IMR-90 (cell line): ENCODE results near the gene CPSF4L. TPM values are rescaled to one million over a fixed set of nuclear protein-coding genes. Genes with fewer than 3 reads are reported as not detected.

Experiments
- ATAC-seq: fragments of 200-7000 bp; cut with Tn5 transposase; 2 replicates; pipeline ENCODE4 v1.9.1; 2020; ENCODE audit warnings: low read depth, mild to moderate bottlenecking, moderate library complexity
- BruUV-seq: library from RNA; stranded (reverse); fragments of 400-500 nt; replicated peaks from 2 replicates; lab custom pipeline; 2021; lab: Mats Ljungman, UMichigan
- CTCF ChIA-PET: fragments of 300-600 bp; formaldehyde crosslinking; extraction: SDS; loops from one replicate; lab custom pipeline; 2021; ENCODE audit warnings: antibody characterized with exemption; lab: Yijun Ruan, JAX
- POLR2A ChIA-PET: fragments of 300-600 bp; sonication (Branson Sonifier 250); formaldehyde crosslinking; loops from one replicate; lab custom pipeline; 2022; ENCODE audit warnings: antibody characterized with exemption; ENCODE audit not compliant: unreplicated experiment; lab: Charles Lee
- DNase-seq: peaks from one replicate; pipeline ENCODE4 v3.0.0; 2013
- H2AFZ ChIP-seq: replicated peaks from 2 replicates; pipeline ENCODE3; 2013; ENCODE audit warnings: low read length, mild to moderate bottlenecking; ENCODE audit not compliant: poor library complexity
- H2AK5ac ChIP-seq: 2 replicates; pipeline ENCODE4 v1.6.1; 2013; ENCODE audit warnings: low read depth, low read length, inconsistent platforms
- H2AK9ac ChIP-seq: replicated peaks from 2 replicates; pipeline ENCODE3; 2013; ENCODE audit warnings: mild to moderate bottlenecking, low read depth, low read length, moderate library complexity; ENCODE audit not compliant: poor library complexity
- H2BK120ac ChIP-seq: 2 replicates; pipeline ENCODE4 v1.6.1; 2013; ENCODE audit warnings: low read depth, low read length, inconsistent platforms
- H2BK15ac ChIP-seq: 3 replicates; pipeline ENCODE4 v1.6.1; 2013; ENCODE audit warnings: low read depth, low read length, inconsistent platforms
- H2BK20ac ChIP-seq: 2 replicates; pipeline ENCODE4 v1.6.1; 2013; ENCODE audit warnings: low read depth, mild to moderate bottlenecking, inconsistent platforms, low read length, moderate library complexity
- H2BK5ac ChIP-seq: 2 replicates; pipeline ENCODE4 v1.6.1; 2013; ENCODE audit warnings: mild to moderate bottlenecking, low read depth, low read length, inconsistent platforms; ENCODE audit not compliant: poor library complexity, severe bottlenecking
- H3K14ac ChIP-seq: replicated peaks from 2 replicates; pipeline ENCODE4 v1.6.1; 2013; ENCODE audit warnings: low read depth, low read length, inconsistent platforms
- H3K18ac ChIP-seq: 2 replicates; pipeline ENCODE4 v1.6.1; 2013; ENCODE audit warnings: low read depth, low read length, control low read depth
- H3K23ac ChIP-seq: 2 replicates; pipeline ENCODE4 v1.6.1; 2013; ENCODE audit warnings: low read depth, low read length, inconsistent platforms
- H3K27ac ChIP-seq: 2 replicates; pipeline ENCODE4 v1.5.1; 2013; ENCODE audit warnings: mild to moderate bottlenecking, control low read depth, low read length; ENCODE audit not compliant: insufficient read depth
- H3K27me3 ChIP-seq: 2 replicates; pipeline ENCODE4 v1.6.1; 2013; ENCODE audit warnings: low read length; ENCODE audit not compliant: control insufficient read depth, insufficient read depth
- H3K36me3 ChIP-seq: 2 replicates; pipeline ENCODE4 v1.6.1; 2013; ENCODE audit warnings: low read length, mixed read lengths; ENCODE audit not compliant: control insufficient read depth, insufficient read depth
- H3K4ac ChIP-seq: 2 replicates; pipeline ENCODE4 v1.6.1; 2013; ENCODE audit warnings: low read depth, low read length, inconsistent platforms
- H3K4me1 ChIP-seq: 2 replicates; pipeline ENCODE4 v1.6.1; 2013; ENCODE audit warnings: low read length, mixed read lengths; ENCODE audit not compliant: control insufficient read depth, insufficient read depth
- H3K4me2 ChIP-seq: 2 replicates; pipeline ENCODE4 v1.6.1; 2013; ENCODE audit warnings: low read depth, mild to moderate bottlenecking, control low read depth, low read length, moderate library complexity
- H3K4me3 ChIP-seq: 2 replicates; pipeline ENCODE4 v1.5.1; 2013; ENCODE audit warnings: low read depth, mild to moderate bottlenecking, control low read depth, low read length, moderate library complexity; ENCODE audit not compliant: insufficient read depth
- H3K56ac ChIP-seq: 2 replicates; pipeline ENCODE4 v1.6.1; 2013; ENCODE audit warnings: low read length, inconsistent platforms; ENCODE audit not compliant: insufficient read depth; ENCODE audit errors: extremely low read depth
- H3K79me1 ChIP-seq, 2 experiments: 2 replicates each; pipeline ENCODE4 v1.6.1; 2013; ENCODE audit warnings: low read length in 2 of 2, inconsistent platforms in 1 of 2, low read depth in 1 of 2
- H3K9ac ChIP-seq: 2 replicates; pipeline ENCODE4 v1.6.1; 2013; ENCODE audit warnings: low read depth, low read length, control low read depth
- H3K9me1 ChIP-seq: 2 replicates; pipeline ENCODE4 v1.6.1; 2013; ENCODE audit warnings: low read length, inconsistent platforms; ENCODE audit not compliant: insufficient read depth
- H3K9me3 ChIP-seq: 2 replicates; pipeline ENCODE4 v1.6.1; 2013; ENCODE audit warnings: low read length; ENCODE audit not compliant: control insufficient read depth, insufficient read depth
- H4K20me1 ChIP-seq: 2 replicates; pipeline ENCODE4 v1.6.1; 2013; ENCODE audit warnings: low read length, inconsistent platforms; ENCODE audit not compliant: insufficient read depth
- H4K5ac ChIP-seq: 2 replicates; pipeline ENCODE4 v1.6.1; 2013; ENCODE audit warnings: mild to moderate bottlenecking, low read depth, low read length, control low read depth
- H4K8ac ChIP-seq, 2 experiments: 2 replicates each; pipeline ENCODE4 v1.6.1; 2013; ENCODE audit warnings: low read depth in 2 of 2, low read length in 2 of 2, control low read depth in 1 of 2, inconsistent platforms in 1 of 2
- H4K91ac ChIP-seq: 2 replicates; pipeline ENCODE4 v1.6.1; 2013; ENCODE audit warnings: low read depth, low read length, inconsistent platforms; ENCODE audit not compliant: insufficient read depth
- BHLHE40 ChIP-seq: fragments of 150-350 bp; IDR thresholded peaks from 2 replicates; pipeline ENCODE4 v1.6.1; 2016; ENCODE audit warnings: mild to moderate bottlenecking, low read depth, low read length
- CEBPB ChIP-seq: IDR thresholded peaks from 2 replicates; pipeline ENCODE4 v1.6.1; 2012; ENCODE audit warnings: low read depth, low read length, improper control_type of control experiment
- CHD1 ChIP-seq: IDR thresholded peaks from 2 replicates; pipeline ENCODE4 v1.6.1; 2012; ENCODE audit warnings: low read depth, low read length, improper control_type of control experiment
- CTCF ChIP-seq: conservative IDR thresholded peaks from 2 replicates; pipeline ENCODE4 v1.5.1; 2012; ENCODE audit warnings: mild to moderate bottlenecking, low read depth, low read length, improper control_type of control experiment
- ELK1 ChIP-seq: fragments of 150-350 bp; IDR thresholded peaks from 2 replicates; pipeline ENCODE4 v1.6.1; 2016; ENCODE audit warnings: low read depth, mild to moderate bottlenecking, low read length, moderate library complexity, borderline replicate concordance
- FOS ChIP-seq: fragments of 150-350 bp; IDR thresholded peaks from 2 replicates; pipeline ENCODE4 v1.6.1; 2016; ENCODE audit warnings: low read depth, low read length
- MAFK ChIP-seq: IDR thresholded peaks from 2 replicates; pipeline ENCODE4 v1.6.1; 2012; ENCODE audit warnings: low read depth, low read length, improper control_type of control experiment
- MAZ ChIP-seq: IDR thresholded peaks from 2 replicates; pipeline ENCODE4 v1.6.1; 2012; ENCODE audit warnings: low read depth, mild to moderate bottlenecking, low read length, improper control_type of control experiment, moderate library complexity, borderline replicate concordance
- MXI1 ChIP-seq: IDR thresholded peaks from 2 replicates; pipeline ENCODE4 v1.6.1; 2012; ENCODE audit warnings: low read depth, mild to moderate bottlenecking, low read length, moderate library complexity, borderline replicate concordance
- NFE2L2 ChIP-seq: fragments of 150-350 bp; IDR thresholded peaks from 2 replicates; pipeline ENCODE4 v1.6.1; 2016; ENCODE audit warnings: low read depth, mild to moderate bottlenecking, low read length
- POLR2A ChIP-seq: IDR thresholded peaks from 2 replicates; pipeline ENCODE4 v1.6.1; 2012; ENCODE audit warnings: mild to moderate bottlenecking, low read depth, low read length
- RAD21 ChIP-seq: IDR thresholded peaks from 2 replicates; pipeline ENCODE4 v1.6.1; 2012; ENCODE audit warnings: low read length, improper control_type of control experiment
- RCOR1 ChIP-seq: IDR thresholded peaks from 2 replicates; pipeline ENCODE4 v1.6.1; 2012; ENCODE audit warnings: mild to moderate bottlenecking, low read length, improper control_type of control experiment; ENCODE audit not compliant: insufficient replicate concordance
- RFX5 ChIP-seq: IDR thresholded peaks from 2 replicates; pipeline ENCODE4 v1.8.0; 2012; ENCODE audit warnings: low read depth, mild to moderate bottlenecking, low read length, moderate library complexity
- SMC3 ChIP-seq: fragments of 150-350 bp; IDR thresholded peaks from 2 replicates; pipeline ENCODE4 v1.6.1; 2016; ENCODE audit warnings: low read depth, mild to moderate bottlenecking, antibody characterized with exemption, low read length, moderate library complexity
- USF2 ChIP-seq: fragments of 150-350 bp; IDR thresholded peaks from 2 replicates; pipeline ENCODE4 v1.6.1; 2017; ENCODE audit warnings: mild to moderate bottlenecking, antibody characterized with exemption, low read length, low read depth
- WGBS, 2 experiments: methylation state at CpG; one replicate each; pipeline versions ENCODE4 v1.1.5 to v1.1.7; 2013; ENCODE audit warnings: missing lambda C conversion rate in 2 of 2; ENCODE audit not compliant: insufficient read length in 1 of 2; ENCODE audit errors: extremely low coverage in 2 of 2; 5-methylcytosine and 5-hydroxymethylcytosine counted together
- dilution Hi-C: fragments of 300-500 bp; cut with HindIII; formaldehyde crosslinking; loops from one replicate; pipeline ENCODE4 v1.14.3; 2018; ENCODE audit warnings: low sequenced_read_pairs; ENCODE audit not compliant: unreplicated experiment
- in situ Hi-C: fragments of 300-500 bp; cut with MboI; formaldehyde crosslinking; loops from 3 replicates; pipeline ENCODE4 v1.14.3; 2019; ENCODE audit warnings: low sequenced_read_pairs, inconsistent platforms, mixed read lengths
- intact Hi-C: fragments of 100-400 bp; cut with micrococcal nuclease; formaldehyde crosslinking; loops from 2 replicates; pipeline ENCODE4 v1.10.0; 2022
- polyA plus RNA-seq, 3 experiments: library from polyadenylated mRNA; depleted of rRNA; stranded (reverse); fragments of >200 nt; gene quantifications; 2 replicates each; pipeline ENCODE4 v1.2.3, GENCODE V29; 2012; ENCODE audit warnings: low replicate concordance in 1 of 3
- total RNA-seq: library from RNA; depleted of rRNA; stranded (reverse); fragments of >200 nt; gene quantifications from 2 replicates; pipeline ENCODE4 v1.2.3, GENCODE V29; 2012

Gene CPSF4L
- total and polyA plus RNA-seq, 2 of the 4 experiments (the other 2 are of a cell fraction), result not detected

- no peak overlapping the region for H2AK5ac ChIP-seq
- POLR2A ChIA-PET, result no interaction called here
- peaks cover 20% of the 10 kb centered on the region for H4K20me1 ChIP-seq
- H3K36me3 ChIP-seq, result peaks cover 86% of the 10 kb centered on the region
- no peak overlapping the region for H2AFZ ChIP-seq
- H2BK15ac ChIP-seq, result no peak overlapping the region
- H3K79me1 ChIP-seq, result peaks cover 61 to 81% of the 10 kb centered on the region in 2 experiments
- intact Hi-C loops (no loop called here), dilution Hi-C loops (no loop called here), in situ Hi-C loops (loop anchor here (25.0 kb wide), 1 partner anchor 813 kb away; no protein-coding TSS in a partner anchor)
- no peak overlapping the region for H2BK20ac ChIP-seq
- BruUV-seq, result no TSS peak
- ATAC-seq (no peak), DNase-seq (no peak)
- H3K4me2 ChIP-seq, result no peak overlapping the region
- H4K91ac ChIP-seq, result no peak overlapping the region
- H3K18ac ChIP-seq, result no peak overlapping the region
- H3K9me1 ChIP-seq, result peaks cover 22% of the 10 kb centered on the region
- no peak overlapping the region for H3K23ac ChIP-seq
- no peak overlapping the region for H2BK120ac ChIP-seq
- H3K4me3 ChIP-seq, result no peak overlapping the region
- no peaks in the 10 kb centered on the region for H3K27me3 ChIP-seq
- CTCF ChIA-PET, result no interaction called here
- H3K9ac ChIP-seq, result no peak overlapping the region
- WGBS, 2 experiments, result 100% methylated on average over 3 of the region's 10 CpGs; no CpG with 5 or more reads in 1 of the 2 experiments
- H3K27ac ChIP-seq, result no peak overlapping the region
- H4K8ac ChIP-seq, result no peak overlapping the region
- no peak overlapping the region for H3K14ac ChIP-seq
- H3K4me1 ChIP-seq, result peaks cover 5% of the 10 kb centered on the region
- no peak overlapping the region for H2BK5ac ChIP-seq
- TF ChIP-seq MXI1, result no peak
- no peak for TF ChIP-seq CHD1
- no peak for TF ChIP-seq RAD21
- no peak for TF ChIP-seq RCOR1
- no peak for TF ChIP-seq MAZ
- no peak for TF ChIP-seq FOS
- no peak for TF ChIP-seq CTCF
- no peak for TF ChIP-seq ELK1
- no peak for TF ChIP-seq BHLHE40
- no peak for TF ChIP-seq USF2
- TF ChIP-seq RFX5, result no peak
- no peak for TF ChIP-seq MAFK
- TF ChIP-seq CEBPB, result no peak
- TF ChIP-seq SMC3, result no peak
- TF ChIP-seq NFE2L2, result no peak
- no peak for TF ChIP-seq POLR2A
- no peak overlapping the region for H2AK9ac ChIP-seq
- no peak overlapping the region for H4K5ac ChIP-seq
- H3K56ac ChIP-seq, result no peak overlapping the region
- H3K9me3 ChIP-seq, result no peaks in the 10 kb centered on the region
- no peak overlapping the region for H3K4ac ChIP-seq
Measured at GRCh38 chr17:73200476-73200875, 61.2 kb downstream of the CPSF4L start.
